HG03039 (cell line): ENCODE data around the gene HECW1.

ENCODE experiments used
- ATAC-seq: cut with Tn5 transposase; IDR thresholded peaks from one replicate; pipeline ENCODE4 v1.9.1; 2021; ENCODE audit warnings: mild to moderate bottlenecking, moderate library complexity; ENCODE audit not compliant: unreplicated experiment

The HECW1 gene

GRCh38 chr7:43142703-43143102, 30.3 kb downstream of the HECW1 start:
- ATAC-seq: no peak

GRCh38 chr7:43143918-43144589, 31.6 kb downstream of the HECW1 start:
- ATAC-seq: no peak

GRCh38 chr7:43148161-43148731, 35.8 kb downstream of the HECW1 start:
- no peak for ATAC-seq

- no peak for ATAC-seq
Observed at GRCh38 chr7:43151076-43151475, 38.6 kb downstream of the HECW1 start.

- ATAC-seq: no peak
Observed at GRCh38 chr7:43152696-43153095, 40.2 kb downstream of the HECW1 start.

- no peak for ATAC-seq
Observed at GRCh38 chr7:43155636-43156035, 43.2 kb downstream of the HECW1 start.

- no peak for ATAC-seq
Observed at GRCh38 chr7:43163885-43164284, 51.4 kb downstream of the HECW1 start.

- peak; percentile 96 for ATAC-seq
Observed at GRCh38 chr7:43164757-43165156, 52.3 kb downstream of the HECW1 start.

GRCh38 chr7:43166686-43167085, 54.2 kb downstream of the HECW1 start:
- no peak for ATAC-seq

- ATAC-seq: no peak
Observed at GRCh38 chr7:43169076-43169475, 56.6 kb downstream of the HECW1 start.

GRCh38 chr7:43170571-43170970, 58.1 kb downstream of the HECW1 start:
- ATAC-seq: no peak

GRCh38 chr7:43175570-43176200, 63.2 kb downstream of the HECW1 start:
- no peak for ATAC-seq

- no peak for ATAC-seq
Observed at GRCh38 chr7:43179393-43179792, 66.9 kb downstream of the HECW1 start.

- no peak for ATAC-seq
Observed at GRCh38 chr7:43192806-43193460, 80.5 kb downstream of the HECW1 start.

GRCh38 chr7:43193893-43194292, 81.4 kb downstream of the HECW1 start:
- ATAC-seq: no peak

- ATAC-seq: no peak
Observed at GRCh38 chr7:43195256-43195655, 82.8 kb downstream of the HECW1 start.

GRCh38 chr7:43195768-43196167, 83.3 kb downstream of the HECW1 start:
- no peak for ATAC-seq

- ATAC-seq: no peak
Observed at GRCh38 chr7:43196379-43196778, 83.9 kb downstream of the HECW1 start.

GRCh38 chr7:43198016-43198415, 85.6 kb downstream of the HECW1 start:
- ATAC-seq: no peak

- no peak for ATAC-seq
Observed at GRCh38 chr7:43198599-43199090, 86.2 kb downstream of the HECW1 start.

GRCh38 chr7:43199371-43200160, 87.1 kb downstream of the HECW1 start:
- no peak for ATAC-seq
